B cell (primary cell): Measurements from ENCODE around the gene ATP2A1. TPM values are rescaled to one million over a fixed set of nuclear protein-coding genes. Genes with fewer than 3 reads are reported as not detected.

Source experiments
- ATAC-seq: fragments of 200-7000 bp; cut with Tn5 transposase; one replicate; pipeline ENCODE4 v1.10.0; 2021; ENCODE audit warnings: low read depth, mild to moderate bottlenecking, moderate number of reproducible peaks, moderate library complexity
- CTCF ChIA-PET: fragments of 350-600 bp; sonication (Branson Sonifier 250); formaldehyde crosslinking; loops from one replicate; lab custom pipeline; 2021; ENCODE audit warnings: antibody characterized with exemption, inconsistent platforms; lab: Charles Lee
- POLR2A ChIA-PET: fragments of 350-600 bp; sonication (Branson Sonifier 250); formaldehyde crosslinking; loops from one replicate; lab custom pipeline; 2021; ENCODE audit warnings: antibody characterized with exemption; lab: Charles Lee
- DNase-seq: peaks from one replicate; pipeline ENCODE4 v3.0.0; 2013
- H2AFZ ChIP-seq: 2 replicates; pipeline ENCODE4 v1.6.1; 2012; ENCODE audit warnings: mild to moderate bottlenecking, low read depth, low read length; ENCODE audit not compliant: insufficient read depth, poor library complexity, severe bottlenecking
- H3K27ac ChIP-seq, 2 donors: 1 replicate in 1 of 2; 2 replicates in 1 of 2; pipeline ENCODE4 v1.5.1; 2012 to 2013; ENCODE audit warnings: low read length in 2 of 2, mild to moderate bottlenecking in 2 of 2, moderate library complexity in 1 of 2
- H3K27me3 ChIP-seq, 4 experiments: fragments of 200-600 bp in 1 of 4; sonication (generic) in 1 of 4; replicated peaks in 1 of 4; 1 replicate in 2 of 4; 2 replicates in 2 of 4; pipeline versions ENCODE4 v1.6.1 to v1.7.0; 2013 to 2016; ENCODE audit warnings: low read length in 3 of 4, mild to moderate bottlenecking in 2 of 4, mixed read lengths in 1 of 4, moderate library complexity in 1 of 4; ENCODE audit not compliant: insufficient read depth in 4 of 4, control insufficient read depth in 3 of 4; ENCODE audit errors: control extremely low read depth in 1 of 4
- H3K36me3 ChIP-seq, 2 experiments: replicated peaks in 1 of 2; 1 replicate in 1 of 2; 2 replicates in 1 of 2; pipeline versions ENCODE4 v1.6.1 to v1.7.1; 2013; ENCODE audit warnings: low read length in 1 of 2; ENCODE audit not compliant: insufficient read depth in 2 of 2, control insufficient read depth in 1 of 2; ENCODE audit errors: control extremely low read depth in 1 of 2, extremely low read depth in 1 of 2
- H3K4me1 ChIP-seq, 2 donors: fragments of 200-600 bp in 1 of 2; sonication (generic) in 1 of 2; 1 replicate in 1 of 2; 2 replicates in 1 of 2; pipeline versions ENCODE4 v1.5.1 to v1.6.1; 2013 to 2017; ENCODE audit warnings: low read length in 2 of 2; ENCODE audit not compliant: control insufficient read depth in 2 of 2, insufficient read depth in 2 of 2
- H3K4me2 ChIP-seq: replicated peaks from 2 replicates; pipeline ENCODE3; 2012; ENCODE audit warnings: mild to moderate bottlenecking, low read depth, low read length; ENCODE audit not compliant: poor library complexity, severe bottlenecking
- H3K4me3 ChIP-seq, 5 experiments: fragments of 200-600 bp in 1 of 5; sonication (generic) in 1 of 5; 1 replicate in 3 of 5; 2 replicates in 2 of 5; pipeline versions ENCODE4 v1.5.1 to v1.7.0; 2011 to 2016; ENCODE audit warnings: low read length in 4 of 5, mild to moderate bottlenecking in 4 of 5, low read depth in 2 of 5, control low read depth in 1 of 5, moderate library complexity in 1 of 5; ENCODE audit not compliant: insufficient read depth in 1 of 5; ENCODE audit errors: control extremely low read depth in 1 of 5, extremely low read depth in 1 of 5
- H3K79me2 ChIP-seq: fragments of 200-600 bp; sonication (generic); one replicate; pipeline ENCODE4 v1.6.0; 2016; ENCODE audit warnings: low read length; ENCODE audit not compliant: control insufficient read depth, insufficient read depth
- H3K9ac ChIP-seq: fragments of 200-600 bp; sonication (generic); 2 replicates; pipeline ENCODE4 v1.6.1; 2017; ENCODE audit warnings: mild to moderate bottlenecking, low read length, moderate library complexity
- H3K9me3 ChIP-seq, 3 donors: one replicate each; pipeline versions ENCODE4 v1.6.1 to v1.7.1; 2013; ENCODE audit warnings: low read length in 2 of 3; ENCODE audit not compliant: control insufficient read depth in 2 of 3, insufficient read depth in 1 of 3; ENCODE audit errors: control extremely low read depth in 1 of 3
- H4K20me1 ChIP-seq: 2 replicates; pipeline ENCODE4 v1.6.0; 2012; ENCODE audit warnings: mild to moderate bottlenecking, low read length; ENCODE audit not compliant: insufficient read depth, control insufficient read depth, poor library complexity, severe bottlenecking
- H3K27ac Mint-ChIP-seq: one replicate; pipeline ENCODE4 v1.8.0; 2021; ENCODE audit warnings: mixed read lengths
- H3K27me3 Mint-ChIP-seq: one replicate; pipeline ENCODE4 v1.8.0; 2021; ENCODE audit warnings: mixed read lengths
- H3K4me1 Mint-ChIP-seq: one replicate; pipeline ENCODE4 v1.8.0; 2021; ENCODE audit warnings: mixed read lengths
- H3K4me3 Mint-ChIP-seq: one replicate; pipeline ENCODE4 v1.8.0; 2021; ENCODE audit warnings: mixed read lengths
- H3K9me3 Mint-ChIP-seq: one replicate; pipeline ENCODE4 v1.8.0; 2022; ENCODE audit warnings: mixed read lengths; ENCODE audit not compliant: insufficient read depth
- CTCF ChIP-seq: fragments of 200-600 bp; IDR thresholded peaks from one replicate; pipeline ENCODE4 v1.8.0; 2022; ENCODE audit warnings: antibody characterized with exemption, mild to moderate bottlenecking
- EZH2 ChIP-seq: IDR thresholded peaks from 2 replicates; pipeline ENCODE4 v1.6.1; 2012; ENCODE audit warnings: borderline replicate concordance, low read depth, mild to moderate bottlenecking, moderate library complexity, low read length; ENCODE audit not compliant: insufficient read depth, poor library complexity, severe bottlenecking
- WGBS: methylation state at CpG from one replicate; pipeline ENCODE4 v1.1.5; 2013; ENCODE audit warnings: missing lambda C conversion rate; ENCODE audit not compliant: insufficient coverage; 5-methylcytosine and 5-hydroxymethylcytosine counted together
- intact Hi-C: fragments of 100-400 bp; cut with micrococcal nuclease; formaldehyde crosslinking; loops from one replicate; pipeline ENCODE4 v1.10.0; 2022
- polyA plus RNA-seq: library from polyadenylated mRNA; depleted of rRNA; stranded (reverse); fragments of >200 nt; gene quantifications from 2 replicates; pipeline ENCODE4 v1.2.3, GENCODE V29; 2012
- total RNA-seq, 2 donors: library from RNA; stranded (reverse); fragments of 120-200 nt in 1 of 2; gene quantifications; 1 replicate in 1 of 2; 2 replicates in 1 of 2; pipeline versions ENCODE4 v1.2.3 to v1.2.4, GENCODE V29; 2013 to 2022

The ATP2A1 gene
- total and polyA plus RNA-seq, 2 donors (not counting 1 experiment from before 2014, with no cell fraction given), result 0.31 to 0.84 TPM

GRCh38 chr16:28876019-28876659 is 2.1 kb upstream of the ATP2A1 start:
- Histone ChIP-seq H3K4me3 (no peak overlapping the region), H3K27me3 (peaks cover 0 to 8% (median 1%) of the 10 kb centered on the region in 4 experiments), H3K27ac (no peak overlapping the region), H2AFZ (no peak overlapping the region), H3K9me3 (no peaks in the 10 kb centered on the region), H3K4me2 (no peak overlapping the region), H4K20me1 (peaks cover 10% of the 10 kb centered on the region), H3K79me2 (no peaks in the 10 kb centered on the region), H3K4me1 (peaks cover 13 to 17% of the 10 kb centered on the region in 2 donors), H3K9ac (no peak overlapping the region), H3K36me3 (peaks cover 0 to 14% of the 10 kb centered on the region in 2 experiments)
- Mint-ChIP-seq H3K4me3 (no peak overlapping the region), H3K27ac (no peak overlapping the region), H3K4me1 (peaks cover 13% of the 10 kb centered on the region), H3K9me3 (no peaks in the 10 kb centered on the region), H3K27me3 (peaks cover 5% of the 10 kb centered on the region)
- ChIA-PET POLR2A (no interaction called here), CTCF (interaction anchor here (0.9 to 5.1 kb wide), 5 partner anchors 11 to 72 kb away, joined by 3 to 83 read pairs (median 4); no protein-coding TSS in a partner anchor)
- 90% methylated on average over 7 of the region's 17 CpGs for WGBS
- DNase-seq (no peak), ATAC-seq (no peak)
- no peak for TF ChIP-seq EZH2
- intact Hi-C loops, result no loop called here

- no peak overlapping the region for H3K27ac Mint-ChIP-seq
- H3K9ac ChIP-seq, result no peak overlapping the region
- no peak for ATAC-seq
These were observed 1.2 kb upstream of the ATP2A1 start for GRCh38 chr16:28876973-28877654.

More at GRCh38 chr16:28876973-28877654, 1.2 kb upstream of the ATP2A1 start:
- peaks cover 6% of the 10 kb centered on the region for H3K27me3 Mint-ChIP-seq
- peaks cover 0 to 8% (median 1%) of the 10 kb centered on the region in 4 experiments for H3K27me3 ChIP-seq
- no peaks in the 10 kb centered on the region for H3K9me3 ChIP-seq
- H3K9me3 Mint-ChIP-seq, result no peaks in the 10 kb centered on the region
- intact Hi-C loops, result no loop called here
- no peak overlapping the region for H3K4me3 Mint-ChIP-seq
- CTCF ChIA-PET, result interaction anchor here (0.9 kb wide), 1 partner anchor 68 kb away, joined by 4 read pairs; no protein-coding TSS in a partner anchor
- no peaks in the 10 kb centered on the region for H3K79me2 ChIP-seq
- H3K4me1 Mint-ChIP-seq, result peaks cover 15% of the 10 kb centered on the region
- no peak overlapping the region for H3K4me2 ChIP-seq
- 57% methylated on average over 11 of the region's 12 CpGs for WGBS
- H2AFZ ChIP-seq, result no peak overlapping the region
- H3K36me3 ChIP-seq, result peaks cover 0 to 9% of the 10 kb centered on the region in 2 experiments
- H3K4me3 ChIP-seq, result no peak overlapping the region
- TF ChIP-seq CTCF, result no peak
- TF ChIP-seq EZH2, result no peak
- POLR2A ChIA-PET, result no interaction called here
- no peak for DNase-seq
- H3K4me1 ChIP-seq, result peaks cover 13 to 17% of the 10 kb centered on the region in 2 donors
- H4K20me1 ChIP-seq, result peaks cover 10% of the 10 kb centered on the region
- H3K27ac ChIP-seq, result no peak overlapping the region
